Measurements from ENCODE around the gene UNC13C.
"Not testable (repeated sequence)": the region's sequence is repeated elsewhere in the genome, so short reads cannot be mapped to it uniquely, and the experiment has no call there.

The UNC13C gene

GRCh38 chr15:54307252-54307902 is 329.1 kb downstream of the UNC13C start:
- no peak for DNase-seq (ENCODE audit: low read depth)

DNA sequence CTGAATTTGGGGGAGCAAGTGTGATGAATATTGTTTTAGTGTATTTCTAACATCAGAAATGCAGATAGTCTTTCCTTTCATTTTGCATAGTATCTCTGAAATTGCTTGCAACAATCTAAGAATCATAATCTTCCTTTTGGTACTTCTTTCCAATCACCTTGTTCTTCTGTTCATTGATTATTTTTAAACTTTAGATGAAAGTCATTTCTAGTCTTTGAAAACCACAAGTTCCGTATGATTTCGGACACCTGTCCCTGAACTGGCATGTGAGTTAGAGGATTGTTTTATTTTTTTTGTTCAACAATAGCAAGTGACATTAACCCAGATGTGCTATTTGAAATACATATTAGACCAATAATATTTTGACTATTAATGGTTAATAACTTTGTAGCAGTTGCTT is 329.7 kb downstream of the UNC13C start:
- no peak for DNase-seq (ENCODE audit: low read depth)

DNA sequence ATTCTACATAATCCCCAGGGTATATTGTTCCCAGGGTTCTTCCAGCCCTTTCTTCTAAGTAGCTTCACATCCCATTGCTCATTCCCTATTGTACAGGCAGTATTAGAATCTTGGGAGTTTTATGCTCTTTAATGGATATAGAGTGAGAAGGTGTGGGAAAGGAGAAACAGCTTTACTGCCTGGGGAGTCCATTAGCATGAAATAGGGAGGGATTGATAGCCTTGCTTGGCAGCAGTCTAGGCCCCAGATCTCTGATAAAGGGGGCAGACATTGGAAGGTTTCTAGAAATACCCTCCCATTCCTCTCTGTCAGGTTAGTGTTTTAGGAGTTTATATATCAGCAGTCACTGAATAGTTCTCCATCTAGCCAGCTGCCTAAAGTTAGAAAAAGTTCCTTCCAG is 334.3 kb downstream of the UNC13C start:
- DNase-seq (ENCODE audit: low read depth): no peak

DNA sequence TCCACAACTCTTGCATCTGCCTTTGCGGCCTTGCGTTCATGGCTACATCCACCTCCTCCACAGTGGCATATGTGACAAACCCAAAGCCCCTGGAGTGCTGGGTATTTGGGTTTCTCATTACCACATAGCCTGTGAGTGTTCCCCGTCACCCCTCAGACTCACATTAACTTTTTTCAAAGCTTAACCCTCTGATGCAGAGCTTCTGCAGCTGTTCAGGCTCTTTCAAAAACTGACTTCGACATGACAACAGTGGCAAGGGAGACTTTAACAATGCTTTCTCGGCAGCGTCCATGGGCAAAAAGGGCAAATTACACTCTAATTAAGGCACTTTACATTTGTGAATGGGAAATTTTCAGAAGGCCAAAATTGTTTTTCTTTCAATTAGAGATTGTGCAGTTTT is 343.2 kb downstream of the UNC13C start:
- DNase-seq (ENCODE audit: low read depth): no peak

GRCh38 chr15:54322341-54322740 is 344.1 kb downstream of the UNC13C start:
- no peak for DNase-seq (ENCODE audit: low read depth)

DNA sequence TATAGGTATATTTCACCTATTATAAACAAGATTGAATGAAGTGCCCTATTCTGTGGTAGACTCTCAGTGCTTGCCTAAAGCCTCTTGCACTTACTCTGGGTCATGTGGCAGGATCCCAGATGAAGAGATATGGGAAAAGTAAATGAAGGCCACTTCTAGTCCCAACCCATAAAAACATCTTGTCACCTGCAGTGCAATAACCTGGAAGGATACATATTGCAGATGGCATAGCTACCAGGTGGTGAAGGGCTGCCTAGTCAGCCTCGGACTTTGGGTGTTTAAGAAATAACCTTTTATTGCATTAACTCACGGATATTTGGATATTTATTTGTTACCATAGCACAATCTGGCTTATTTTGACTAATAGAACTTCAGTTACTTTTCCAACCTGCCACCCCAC is 367.1 kb downstream of the UNC13C start:
- no peak for DNase-seq (ENCODE audit: low read depth)

GRCh38 chr15:54345827-54346226 is 367.6 kb downstream of the UNC13C start:
- DNase-seq (ENCODE audit: low read depth): no peak

DNA sequence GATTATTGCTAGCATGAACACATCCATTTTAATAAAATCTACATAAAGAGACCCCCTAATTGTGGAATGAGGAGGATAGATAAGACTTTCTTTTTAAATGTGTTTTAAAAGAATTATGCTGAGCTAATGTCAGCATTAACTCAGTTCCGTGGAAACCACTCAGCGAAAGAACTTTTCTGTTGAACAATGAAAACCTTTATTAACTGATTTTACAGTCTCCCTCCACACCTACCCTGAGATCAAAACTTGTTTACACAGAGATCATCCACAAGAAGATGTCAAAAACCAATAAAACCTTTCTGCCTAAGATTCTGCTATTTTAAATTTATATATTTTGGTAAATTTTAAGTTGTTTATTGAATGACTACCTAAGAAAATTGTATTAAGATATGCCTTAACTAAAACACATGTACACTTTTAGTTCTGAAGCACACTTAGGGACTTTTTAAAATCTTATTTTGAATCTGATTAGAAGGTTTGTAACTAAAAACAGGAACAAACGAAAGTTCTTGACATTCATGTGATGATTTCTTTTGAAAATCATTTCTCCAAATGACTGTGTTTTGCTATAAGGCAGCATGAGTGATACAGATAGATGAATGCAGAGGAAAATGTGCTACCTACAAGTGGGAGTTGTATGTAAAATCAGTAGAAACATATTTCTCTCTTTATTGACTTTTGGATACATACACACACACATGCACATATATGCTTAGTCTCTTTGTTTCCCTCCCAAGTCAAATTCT is 369.0 kb downstream of the UNC13C start:
- DNase-seq (ENCODE audit: low read depth): no peak

GRCh38 chr15:54353726-54354125 is 375.5 kb downstream of the UNC13C start:
- no peak for DNase-seq (ENCODE audit: low read depth)

DNA sequence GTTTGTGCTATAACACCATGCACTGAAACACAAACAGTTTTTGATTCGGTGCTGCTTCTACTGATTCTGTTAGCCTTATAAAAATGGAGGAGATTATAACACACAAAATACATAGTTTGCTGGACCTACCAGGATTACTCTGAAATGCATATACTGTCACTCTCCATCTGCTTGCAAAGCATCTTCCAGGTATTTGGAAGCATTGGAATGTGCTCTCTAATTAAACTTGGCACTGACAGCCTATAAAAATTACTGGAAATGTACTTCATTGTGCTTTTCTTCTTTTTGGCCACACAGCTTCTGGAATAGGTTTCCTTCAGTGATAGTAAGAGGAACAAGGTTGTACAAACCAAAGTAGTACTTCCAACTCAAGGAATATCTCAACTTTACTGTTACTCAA is 376.1 kb downstream of the UNC13C start:
- DNase-seq (ENCODE audit: low read depth): no peak

- DNase-seq (ENCODE audit: low read depth): no peak
Measured at GRCh38 chr15:54364961-54365360, 386.7 kb downstream of the UNC13C start.

GRCh38 chr15:54373332-54373731 is 395.1 kb downstream of the UNC13C start:
- no peak for DNase-seq (ENCODE audit: low read depth)

GRCh38 chr15:54374184-54374952 is 396.1 kb downstream of the UNC13C start:
- no peak for DNase-seq (ENCODE audit: low read depth)

DNA sequence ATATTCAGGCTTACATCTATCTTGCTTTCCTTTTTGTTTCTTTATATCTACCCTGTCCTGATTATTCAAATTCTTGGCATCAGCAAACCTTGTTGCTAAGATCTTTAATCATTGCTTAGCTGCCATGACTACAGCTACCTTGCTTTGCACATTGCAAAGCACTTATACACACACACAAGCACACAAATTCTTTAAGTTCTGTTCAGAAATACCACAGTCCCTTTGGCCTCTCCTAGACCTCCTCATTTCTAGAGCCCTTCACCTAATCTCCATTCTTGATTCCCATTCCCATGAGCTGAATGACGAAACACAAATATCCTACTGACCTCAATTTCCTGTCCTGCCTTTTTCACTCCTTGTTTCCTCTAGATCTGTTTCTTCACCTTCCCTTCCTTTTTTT is 409.6 kb downstream of the UNC13C start:
- DNase-seq (ENCODE audit: low read depth): no peak

DNA sequence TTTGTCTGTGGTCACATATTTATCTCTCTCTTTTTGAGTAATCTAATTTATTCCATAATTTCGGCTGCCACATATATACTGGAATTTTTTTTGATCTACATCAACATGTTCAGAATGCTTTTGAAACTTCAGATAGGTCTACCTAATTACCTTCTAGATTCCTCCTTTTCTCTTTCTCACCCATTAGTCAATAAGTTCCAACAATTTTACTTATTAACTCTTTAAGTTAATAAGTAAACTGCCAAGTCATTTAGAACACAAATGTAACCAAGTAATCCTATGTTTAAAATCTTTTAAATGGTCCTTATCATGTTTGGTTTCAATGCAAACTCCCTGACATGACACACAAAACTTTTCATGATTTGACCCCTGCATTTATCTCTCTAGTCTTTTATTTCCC is 410.5 kb downstream of the UNC13C start:
- no peak for DNase-seq (ENCODE audit: low read depth)

DNA sequence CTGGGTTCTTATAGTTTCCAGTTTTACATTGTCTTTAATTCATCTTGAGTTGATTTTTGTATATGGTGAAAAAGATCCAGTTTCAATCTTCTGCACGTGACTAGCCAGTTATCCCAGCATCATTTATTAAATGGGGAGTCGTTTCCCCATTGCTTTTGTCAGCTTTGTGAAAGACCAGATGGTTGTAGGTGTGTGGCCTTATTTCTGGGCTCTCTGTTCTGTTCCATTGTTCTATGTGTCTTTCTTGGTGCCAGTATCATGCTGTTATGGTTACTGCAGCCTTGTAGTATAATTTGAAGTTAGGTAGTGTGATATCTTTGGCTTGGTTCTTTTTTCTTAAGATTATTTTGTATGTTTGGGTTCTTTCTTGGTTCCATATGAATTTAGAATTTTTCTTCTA is 432.2 kb downstream of the UNC13C start:
- no peak for DNase-seq (ENCODE audit: low read depth)

- no peak for DNase-seq (ENCODE audit: low read depth)
Measured at GRCh38 chr15:54424171-54424570, 445.9 kb downstream of the UNC13C start.

DNA sequence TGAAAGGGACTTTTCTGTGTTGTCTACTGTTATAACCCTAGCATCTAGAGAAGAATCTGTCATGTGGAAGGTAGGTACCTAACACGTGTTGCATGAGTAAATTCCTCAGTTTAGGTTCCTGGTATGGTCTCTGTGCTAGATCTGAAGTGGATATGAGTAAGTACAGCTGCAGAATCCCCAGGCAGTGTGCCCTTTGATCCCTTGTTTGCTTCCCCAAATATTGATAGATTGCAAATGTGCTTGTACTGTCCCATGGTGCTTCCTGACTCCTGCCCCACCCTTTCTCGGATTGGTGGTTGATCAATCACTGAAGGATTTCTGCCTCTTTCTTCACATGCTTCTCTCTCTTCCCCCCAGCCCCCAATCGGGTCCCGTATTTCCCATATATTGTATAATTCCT is 450.4 kb downstream of the UNC13C start:
- no peak for DNase-seq (ENCODE audit: low read depth)

DNA sequence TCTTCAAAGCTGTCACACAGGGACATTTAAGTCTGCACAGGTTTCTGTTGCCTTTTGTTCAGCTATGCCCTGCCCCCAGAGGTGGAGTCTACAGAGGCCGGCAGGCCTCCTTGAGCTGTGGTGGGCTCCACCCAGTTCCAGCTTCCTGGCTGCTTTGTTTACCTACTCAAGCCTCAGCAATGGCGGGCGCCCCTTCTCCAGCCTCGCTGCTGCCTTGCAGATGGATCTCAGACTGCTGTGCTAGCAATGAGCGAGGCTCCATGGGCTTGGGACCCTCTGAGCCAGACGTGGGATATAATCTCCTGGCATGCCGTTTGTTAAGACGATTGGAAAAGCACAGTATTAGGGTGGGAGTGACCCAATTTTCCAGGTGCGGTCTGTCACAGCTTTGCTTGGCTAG is 472.0 kb downstream of the UNC13C start:
- DNase-seq (ENCODE audit: low read depth): not testable (repeated sequence)

GRCh38 chr15:54456413-54456812 is 478.2 kb downstream of the UNC13C start:
- DNase-seq (ENCODE audit: low read depth): no peak

DNA sequence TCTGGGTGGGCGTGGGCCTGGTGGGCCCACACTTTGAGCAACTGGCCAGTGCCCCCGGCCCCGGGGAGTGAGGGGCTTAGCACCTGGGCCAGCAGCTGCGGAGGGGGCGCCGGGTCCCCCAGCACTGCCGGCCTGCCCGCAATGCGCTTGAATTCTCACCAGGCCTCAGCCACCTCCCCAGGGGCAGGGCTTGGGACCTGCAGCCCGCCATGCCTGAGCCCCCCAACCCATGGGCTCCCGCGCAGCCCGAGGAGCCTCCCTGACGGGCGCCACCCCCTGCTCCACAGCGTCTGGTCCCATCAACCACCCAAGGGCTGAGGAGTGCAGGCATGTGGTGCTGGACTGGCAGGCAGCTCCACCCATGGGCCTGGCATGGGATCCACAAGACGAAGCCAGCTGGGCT is 484.3 kb downstream of the UNC13C start:
- DNase-seq (ENCODE audit: low read depth): no peak

GRCh38 chr15:54481819-54482218 is 503.6 kb downstream of the UNC13C start:
- DNase-seq (ENCODE audit: low read depth): no peak

- DNase-seq (ENCODE audit: low read depth): no peak
Measured at GRCh38 chr15:54482251-54482650, 504.0 kb downstream of the UNC13C start.

Data from fibroblast of the conjunctiva (primary cell).